Measurements from ENCODE around the gene PRDX1.
"Not testable (repeated sequence)": the region's sequence is repeated elsewhere in the genome, so short reads cannot be mapped to it uniquely, and the experiment has no call there.

The PRDX1 gene

DNA sequence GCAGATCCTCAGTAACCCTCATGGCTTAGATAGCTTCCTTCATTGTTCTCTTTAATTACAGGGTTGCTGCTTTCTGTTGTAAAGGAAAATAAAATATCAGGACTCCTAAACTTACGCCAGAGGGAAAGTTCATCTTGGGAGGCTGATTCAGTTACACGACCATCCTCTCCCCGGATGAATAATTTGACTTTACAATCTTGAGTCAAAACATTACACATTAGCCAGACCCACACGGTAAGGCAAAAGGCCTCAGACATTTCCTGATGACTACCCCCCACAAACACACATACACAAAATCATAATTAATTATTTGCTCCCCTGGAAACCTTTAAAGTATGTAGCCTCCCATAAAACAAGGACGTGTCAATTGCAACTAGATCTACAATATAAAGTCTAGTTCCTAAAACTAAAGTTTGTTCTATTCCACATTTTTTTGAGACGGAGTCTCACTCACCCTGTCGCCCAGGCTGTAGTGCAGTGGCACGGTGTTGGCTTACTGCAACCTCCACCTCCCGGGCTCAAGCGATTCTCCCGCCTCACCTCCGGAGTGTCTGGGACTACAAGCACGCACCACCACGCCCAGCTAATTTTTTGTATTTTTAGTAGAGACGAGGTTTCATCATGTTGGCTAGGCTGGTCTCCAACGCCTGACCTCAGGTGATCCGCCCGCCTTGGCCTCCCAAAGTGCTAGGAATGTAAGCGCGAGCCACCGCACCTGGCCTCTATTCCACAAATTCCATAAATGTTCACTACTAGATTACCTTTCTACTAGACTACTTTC, 830 bp upstream of the PRDX1 start:
- H3K4me3 ChIP-seq (replicated peaks; ENCODE audit: low read depth, low read length): peak overlapping the region; percentile 97
- no peak for DNase-seq (ENCODE audit: extremely low read depth, low read depth)
- TF ChIP-seq, protein P1, sequence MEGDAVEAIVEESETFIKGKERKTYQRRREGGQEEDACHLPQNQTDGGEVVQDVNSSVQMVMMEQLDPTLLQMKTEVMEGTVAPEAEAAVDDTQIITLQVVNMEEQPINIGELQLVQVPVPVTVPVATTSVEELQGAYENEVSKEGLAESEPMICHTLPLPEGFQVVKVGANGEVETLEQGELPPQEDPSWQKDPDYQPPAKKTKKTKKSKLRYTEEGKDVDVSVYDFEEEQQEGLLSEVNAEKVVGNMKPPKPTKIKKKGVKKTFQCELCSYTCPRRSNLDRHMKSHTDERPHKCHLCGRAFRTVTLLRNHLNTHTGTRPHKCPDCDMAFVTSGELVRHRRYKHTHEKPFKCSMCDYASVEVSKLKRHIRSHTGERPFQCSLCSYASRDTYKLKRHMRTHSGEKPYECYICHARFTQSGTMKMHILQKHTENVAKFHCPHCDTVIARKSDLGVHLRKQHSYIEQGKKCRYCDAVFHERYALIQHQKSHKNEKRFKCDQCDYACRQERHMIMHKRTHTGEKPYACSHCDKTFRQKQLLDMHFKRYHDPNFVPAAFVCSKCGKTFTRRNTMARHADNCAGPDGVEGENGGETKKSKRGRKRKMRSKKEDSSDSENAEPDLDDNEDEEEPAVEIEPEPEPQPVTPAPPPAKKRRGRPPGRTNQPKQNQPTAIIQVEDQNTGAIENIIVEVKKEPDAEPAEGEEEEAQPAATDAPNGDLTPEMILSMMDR (IDR thresholded peaks at IDR 0.05; ENCODE audit: low read depth, low read length, missing control alignments): no peak

DNA sequence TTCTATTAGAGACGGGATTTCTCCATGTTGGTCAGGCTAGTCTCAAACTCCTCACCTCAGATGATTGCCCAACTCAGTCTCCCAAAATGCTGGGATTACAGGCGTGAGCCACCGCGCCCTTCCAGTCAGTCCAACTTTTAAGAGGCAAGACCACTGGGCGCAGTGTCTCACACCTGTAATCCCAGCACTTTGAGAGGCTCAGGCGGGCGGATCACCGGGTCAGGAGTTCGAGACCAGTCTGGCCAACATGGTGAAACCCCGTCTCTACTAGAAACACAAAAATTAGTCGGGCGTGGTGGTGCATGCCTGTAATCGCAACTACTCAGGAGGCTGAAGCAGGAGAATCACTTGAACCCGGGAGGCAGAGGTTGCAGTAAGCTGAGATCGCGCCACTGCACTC, 1.9 kb downstream of the PRDX1 start:
- peak overlapping the region; percentile 97 for H3K4me3 ChIP-seq (replicated peaks; ENCODE audit: low read depth, low read length)
- not testable (repeated sequence) for DNase-seq (ENCODE audit: extremely low read depth, low read depth)

DNA sequence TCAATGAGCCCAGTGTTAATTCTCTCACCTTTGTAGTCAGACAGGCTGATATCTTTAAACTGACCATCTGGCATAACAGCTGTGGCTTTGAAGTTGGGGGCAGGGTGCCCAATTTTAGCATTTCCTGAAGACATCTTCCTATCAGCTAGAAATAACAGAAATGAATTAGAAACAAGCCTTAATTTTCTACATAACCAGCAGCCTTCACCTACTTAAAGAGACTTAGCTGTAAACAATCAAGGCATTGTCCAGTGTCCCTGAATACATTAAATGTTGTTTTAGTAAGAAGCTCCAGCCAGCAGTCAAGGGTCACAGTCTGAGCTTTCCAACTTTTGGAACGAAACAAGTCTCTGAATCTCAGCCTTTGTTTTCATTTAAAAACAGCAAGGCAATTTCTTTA, 2.8 kb downstream of the PRDX1 start:
- no peak for DNase-seq (ENCODE audit: extremely low read depth, low read depth)
- TF ChIP-seq, protein P1 (IDR thresholded peaks at IDR 0.05; ENCODE audit: low read depth, low read length, missing control alignments): no peak
- peak overlapping the region; percentile 97 for H3K4me3 ChIP-seq (replicated peaks; ENCODE audit: low read depth, low read length)

DNA sequence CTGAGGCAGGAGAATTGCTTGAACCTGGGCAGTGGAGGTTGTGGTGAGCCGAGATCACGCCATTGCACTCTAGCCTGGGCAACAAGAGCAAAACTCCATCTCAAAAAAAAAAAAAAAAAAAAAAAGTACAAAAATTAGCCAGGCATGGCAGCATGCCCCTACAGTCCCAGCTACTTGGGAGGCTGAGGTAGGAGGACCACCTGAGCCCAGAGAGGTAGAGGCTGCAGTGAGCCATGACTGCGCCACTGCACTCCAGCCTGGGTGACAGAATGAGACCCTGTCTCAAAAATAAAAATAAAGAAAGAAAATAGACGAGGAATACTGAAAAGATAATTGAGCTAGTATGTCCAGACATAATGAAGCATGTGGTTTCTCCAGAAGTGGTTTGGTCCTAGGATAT, 3.3 kb downstream of the PRDX1 start:
- DNase-seq (ENCODE audit: extremely low read depth, low read depth); H3K4me3 ChIP-seq (replicated peaks; ENCODE audit: low read depth, low read length): not testable (repeated sequence)

DNA sequence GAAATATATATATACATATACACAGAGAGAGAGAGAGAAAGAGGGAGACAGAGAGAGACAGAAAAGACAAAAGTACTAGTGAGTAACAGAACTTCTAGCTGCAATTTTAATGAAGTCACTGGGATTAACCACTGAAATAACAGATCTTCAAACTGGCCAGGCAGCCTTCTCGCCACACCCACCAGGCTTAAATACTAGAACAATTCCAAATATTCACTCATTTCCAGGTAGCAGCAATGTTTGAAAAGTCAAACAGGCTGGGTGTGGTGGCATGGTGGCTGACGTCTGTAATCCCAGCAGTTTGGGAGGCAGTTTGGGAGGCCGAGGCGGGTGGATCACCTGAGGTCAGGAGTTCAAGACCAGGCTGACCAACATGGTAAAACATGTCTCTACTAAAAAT, 5.2 kb downstream of the PRDX1 start:
- DNase-seq (ENCODE audit: extremely low read depth, low read depth): no peak
- H3K4me3 ChIP-seq (replicated peaks; ENCODE audit: low read depth, low read length): no peak overlapping the region
- TF ChIP-seq, protein P1 (IDR thresholded peaks at IDR 0.05; ENCODE audit: low read depth, low read length, missing control alignments): no peak

DNA sequence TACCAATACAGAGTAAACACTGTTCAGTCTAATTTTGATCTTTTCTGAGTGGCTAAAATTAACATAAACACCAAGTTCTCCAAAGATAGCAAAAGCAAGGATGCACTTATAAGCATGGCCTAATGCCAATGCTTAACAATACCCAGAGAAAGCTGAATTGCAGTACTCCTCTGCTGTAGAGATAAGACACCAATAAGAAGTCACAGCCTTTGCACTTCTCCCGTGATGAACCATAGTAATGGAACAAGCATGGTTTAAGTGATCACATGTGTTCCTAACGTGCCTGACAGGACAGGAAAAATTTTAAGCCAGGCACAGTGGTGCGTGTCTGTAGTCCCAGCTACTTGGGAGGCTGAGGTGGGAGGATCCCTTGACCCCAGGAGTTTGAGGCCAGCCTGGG, 5.6 kb downstream of the PRDX1 start:
- TF ChIP-seq, protein P1 (IDR thresholded peaks at IDR 0.05; ENCODE audit: low read depth, low read length, missing control alignments): no peak
- DNase-seq (ENCODE audit: extremely low read depth, low read depth): no peak
- no peak overlapping the region for H3K4me3 ChIP-seq (replicated peaks; ENCODE audit: low read depth, low read length)

DNA sequence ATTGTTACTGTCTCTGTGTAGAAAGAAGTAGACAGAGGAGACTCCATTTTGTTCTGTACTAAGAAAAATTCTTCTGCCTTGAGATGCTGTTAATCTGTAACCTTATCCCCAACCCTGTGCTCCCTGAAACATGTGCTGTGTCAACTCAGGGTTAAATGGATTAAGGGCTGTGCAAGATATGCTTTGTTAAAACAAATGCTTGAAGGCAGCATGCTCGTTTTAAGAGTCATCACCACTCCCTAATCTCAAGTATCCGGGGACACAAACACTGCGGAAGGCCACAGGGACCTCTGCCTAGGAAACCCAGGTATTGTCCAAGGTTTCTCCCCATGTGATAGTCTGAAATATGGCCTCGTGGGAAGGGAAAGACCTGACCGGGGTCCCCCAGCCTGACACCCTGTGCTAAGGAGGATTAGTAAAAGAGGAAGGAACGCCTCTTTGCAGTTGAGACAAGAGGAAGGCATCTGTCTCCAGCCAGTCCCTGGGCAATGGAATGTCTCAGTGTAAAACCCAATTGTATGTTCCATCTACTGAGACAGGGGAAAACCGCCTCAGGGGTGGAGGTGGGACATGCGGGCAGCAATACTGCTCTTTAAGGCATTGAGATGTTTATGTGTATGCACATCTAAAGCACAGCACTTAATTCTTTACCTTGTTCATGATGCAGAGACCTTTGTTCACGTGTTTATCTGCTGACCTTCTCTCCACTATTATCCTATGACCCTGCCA, 8.0 kb downstream of the PRDX1 start:
- not testable (repeated sequence) for DNase-seq (ENCODE audit: extremely low read depth, low read depth); H3K4me3 ChIP-seq (replicated peaks; ENCODE audit: low read depth, low read length)

DNA sequence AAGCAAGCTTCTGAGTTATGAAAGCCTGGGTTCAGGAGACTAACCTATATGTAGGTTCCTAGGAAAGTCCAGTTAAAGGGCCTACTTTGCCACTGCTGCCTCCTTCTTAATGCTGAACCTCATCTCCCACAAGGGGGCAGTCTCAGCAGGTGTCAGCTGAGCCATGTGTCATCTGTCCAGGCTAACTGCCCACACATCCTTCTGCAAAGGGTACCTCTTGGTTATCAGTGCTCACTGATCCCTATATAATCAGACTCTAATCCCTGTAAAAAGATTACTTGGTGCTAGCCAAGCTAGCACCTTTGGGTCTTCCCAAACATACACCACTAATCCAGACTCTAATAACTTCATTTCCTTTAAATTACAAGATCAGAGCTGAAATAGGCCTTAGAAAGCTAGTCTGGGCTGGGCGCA, 9.0 kb downstream of the PRDX1 start:
- TF ChIP-seq, protein P1 (IDR thresholded peaks at IDR 0.05; ENCODE audit: low read depth, low read length, missing control alignments): peak; percentile 78
- no peak overlapping the region for H3K4me3 ChIP-seq (replicated peaks; ENCODE audit: low read depth, low read length)
- peak; percentile 38 for DNase-seq (ENCODE audit: extremely low read depth, low read depth)
